ENCODE results near the gene IGF2BP1.
"Not testable (repeated sequence)": the region's sequence is repeated elsewhere in the genome, so short reads cannot be mapped to it uniquely, and the experiment has no call there.

The IGF2BP1 gene

GRCh38 chr17:49054342-49055092 lies 57.3 kb downstream of the IGF2BP1 start:
- DNase-seq (ENCODE audit: low read depth in 2 of 2) = no peak

GRCh38 chr17:49055181-49055927 lies 58.2 kb downstream of the IGF2BP1 start:
- DNase-seq (ENCODE audit: low read depth in 2 of 2) = no peak

- no peak for DNase-seq (ENCODE audit: low read depth in 2 of 2)
These were observed 64.3 kb downstream of the IGF2BP1 start for GRCh38 chr17:49061524-49061943.

- no peak for DNase-seq (ENCODE audit: low read depth in 2 of 2)
These were observed 66.5 kb downstream of the IGF2BP1 start for GRCh38 chr17:49063652-49064051.

- no peak for DNase-seq (ENCODE audit: low read depth in 2 of 2)
These were observed 70.0 kb downstream of the IGF2BP1 start for GRCh38 chr17:49067163-49067562.

- DNase-seq (ENCODE audit: low read depth in 2 of 2) = no peak
These were observed 72.5 kb downstream of the IGF2BP1 start for GRCh38 chr17:49069585-49070273.

- DNase-seq (ENCODE audit: low read depth in 2 of 2) = no peak
These were observed 73.9 kb downstream of the IGF2BP1 start for GRCh38 chr17:49071106-49071505.

GRCh38 chr17:49074851-49075540 lies 77.8 kb downstream of the IGF2BP1 start:
- no peak for DNase-seq (ENCODE audit: low read depth in 2 of 2)

GRCh38 chr17:49076573-49077384 lies 79.6 kb downstream of the IGF2BP1 start:
- no peak for DNase-seq (ENCODE audit: low read depth in 2 of 2)

GRCh38 chr17:49078248-49078647 lies 81.1 kb downstream of the IGF2BP1 start:
- no peak for DNase-seq (ENCODE audit: low read depth in 2 of 2)

- DNase-seq (ENCODE audit: low read depth in 2 of 2) = no peak
These were observed 82.9 kb downstream of the IGF2BP1 start for GRCh38 chr17:49079840-49080663.

GRCh38 chr17:49082231-49082630 lies 85.0 kb downstream of the IGF2BP1 start:
- no peak for DNase-seq (ENCODE audit: low read depth in 2 of 2)

GRCh38 chr17:49085046-49085445 lies 87.9 kb downstream of the IGF2BP1 start:
- not testable (repeated sequence) for DNase-seq (ENCODE audit: low read depth in 2 of 2)

- no peak for DNase-seq (ENCODE audit: low read depth in 2 of 2)
These were observed 88.6 kb downstream of the IGF2BP1 start for GRCh38 chr17:49085565-49086315.

GRCh38 chr17:49086316-49086605 lies 89.1 kb downstream of the IGF2BP1 start:
- DNase-seq (ENCODE audit: low read depth in 2 of 2) = no peak

- DNase-seq (ENCODE audit: low read depth in 2 of 2) = no peak
These were observed 89.5 kb downstream of the IGF2BP1 start for GRCh38 chr17:49086649-49087048.

- DNase-seq (ENCODE audit: low read depth in 2 of 2) = no peak
These were observed 91.9 kb downstream of the IGF2BP1 start for GRCh38 chr17:49089094-49089493.

GRCh38 chr17:49090878-49091594 lies 93.9 kb downstream of the IGF2BP1 start:
- DNase-seq (ENCODE audit: low read depth in 2 of 2) = no peak

GRCh38 chr17:49093131-49093530 lies 95.9 kb downstream of the IGF2BP1 start:
- no peak for DNase-seq (ENCODE audit: low read depth in 2 of 2)

Measured in stimulated activated CD4-positive, alpha-beta T cell treated with anti-CD3 and anti-CD28 coated beads, Interleukin-1b, Interleukin-23, amount 100 ng/mL, for 1 hour (primary cell).